RWPE2 (cell line): Measurements from ENCODE around the gene HOXB4.
A peak's percentile ranks its signal among the peaks of the same experiment; 100 is the strongest.

ENCODE experiments used
- ATAC-seq: fragments of 200-7000 bp; cut with Tn5 transposase; 3 replicates; pipeline ENCODE4 v1.9.1; 2021; ENCODE audit warnings: low read depth
- DNase-seq: peaks from one replicate; pipeline ENCODE4 v3.0.0-alpha.2; 2020; ENCODE audit warnings: low spot score
- H3K27ac ChIP-seq: fragments of 450-650 bp; 2 replicates; pipeline ENCODE4 v1.5.1; 2017; ENCODE audit warnings: mild to moderate bottlenecking; ENCODE audit not compliant: poor library complexity, severe bottlenecking
- H3K27me3 ChIP-seq: fragments of 250-450 bp; sonication (Bioruptor Pico); 2 replicates; pipeline ENCODE4 v1.5.1; 2021; ENCODE audit warnings: mild to moderate bottlenecking, moderate library complexity; ENCODE audit not compliant: insufficient read depth, poor library complexity, severe bottlenecking
- H3K36me3 ChIP-seq: fragments of 250-450 bp; sonication (Bioruptor Pico); 2 replicates; pipeline ENCODE4 v1.5.1; 2020; ENCODE audit warnings: low read depth, mild to moderate bottlenecking, moderate library complexity
- H3K4me1 ChIP-seq: fragments of 250-450 bp; sonication (Bioruptor Pico); 2 replicates; pipeline ENCODE4 v1.5.1; 2021; ENCODE audit warnings: mild to moderate bottlenecking, moderate library complexity; ENCODE audit not compliant: insufficient read depth, poor library complexity, severe bottlenecking
- H3K4me3 ChIP-seq: fragments of 250-450 bp; sonication (Bioruptor Pico); 2 replicates; pipeline ENCODE4 v1.5.1; 2021; ENCODE audit warnings: mild to moderate bottlenecking, moderate library complexity; ENCODE audit not compliant: severe bottlenecking
- H3K9me3 ChIP-seq: fragments of 250-450 bp; sonication (Bioruptor Pico); 2 replicates; pipeline ENCODE4 v1.5.1; 2021; ENCODE audit warnings: mild to moderate bottlenecking, moderate library complexity; ENCODE audit not compliant: severe bottlenecking
- CTCF ChIP-seq: fragments of 450-650 bp; IDR thresholded peaks from one replicate; pipeline ENCODE4 v1.5.1; 2017; ENCODE audit warnings: mild to moderate bottlenecking, moderate library complexity; ENCODE audit not compliant: poor library complexity, severe bottlenecking

Gene HOXB4

GRCh38 chr17:48624544-48625494 lies 46.7 kb upstream of the HOXB4 start:
- H3K27me3 ChIP-seq: peaks cover 64% of the 10 kb centered on the region
- H3K4me3 ChIP-seq: peak overlapping the region; percentile 57
- H3K4me1 ChIP-seq: no peaks in the 10 kb centered on the region
- H3K27ac ChIP-seq: peak overlapping the region; percentile 33
- no peaks in the 10 kb centered on the region for H3K9me3 ChIP-seq
- ATAC-seq (peak; percentile 23), DNase-seq (no peak)
- no peaks in the 10 kb centered on the region for H3K36me3 ChIP-seq
- no peak for TF ChIP-seq CTCF

- peaks cover 68% of the 10 kb centered on the region for H3K27me3 ChIP-seq
- no peaks in the 10 kb centered on the region for H3K36me3 ChIP-seq
These were observed 46.0 kb upstream of the HOXB4 start for GRCh38 chr17:48624118-48624517.

GRCh38 chr17:48623583-48623982 lies 45.4 kb upstream of the HOXB4 start:
- TF ChIP-seq CTCF: no peak
- H3K36me3 ChIP-seq: no peaks in the 10 kb centered on the region
- H3K4me3 ChIP-seq: no peak overlapping the region
- H3K27me3 ChIP-seq: peaks cover 68% of the 10 kb centered on the region
- no peaks in the 10 kb centered on the region for H3K4me1 ChIP-seq
- ATAC-seq (no peak), DNase-seq (no peak)
- H3K27ac ChIP-seq: no peak overlapping the region
- no peaks in the 10 kb centered on the region for H3K9me3 ChIP-seq

More at GRCh38 chr17:48624118-48624517, 46.0 kb upstream of the HOXB4 start:
- Histone ChIP-seq H3K27ac (no peak overlapping the region), H3K4me3 (no peak overlapping the region), H3K4me1 (no peaks in the 10 kb centered on the region), H3K9me3 (no peaks in the 10 kb centered on the region)
- no peak for TF ChIP-seq CTCF
- ATAC-seq: no peak
- DNase-seq: no peak

- Histone ChIP-seq H3K4me1 (peaks cover 4% of the 10 kb centered on the region), H3K4me3 (no peak overlapping the region), H3K36me3 (no peaks in the 10 kb centered on the region), H3K9me3 (no peaks in the 10 kb centered on the region), H3K27me3 (peaks cover 68% of the 10 kb centered on the region), H3K27ac (no peak overlapping the region)
- DNase-seq (no peak), ATAC-seq (no peak)
- no peak for TF ChIP-seq CTCF
These were observed 44.7 kb upstream of the HOXB4 start for GRCh38 chr17:48622857-48623256.
